ENCODE measurements around the gene ASB1.

Gene ASB1

GRCh38 chr2:238469155-238469554, 42.4 kb downstream of the ASB1 start:
- no peaks in the 10 kb centered on the region; the same call in none of the 2 replicates for H3K9me3 ChIP-seq (ENCODE audit: control insufficient read depth, insufficient read depth, low read depth, low read length)
- no peak overlapping the region for H3K27ac ChIP-seq (ENCODE audit: extremely low read depth, low read depth, low read length)
- TF ChIP-seq ZNF2 (tag by site-specific recombination; IDR thresholded peaks at IDR 0.05) (no peak), ZNF76 (tag by site-specific recombination; IDR thresholded peaks at IDR 0.05; ENCODE audit: borderline replicate concordance, low read depth) (no peak), SETDB1 (IDR thresholded peaks at IDR 0.05; ENCODE audit: insufficient read length, low read length) (peak; percentile 63), ZNF19 (tag by site-specific recombination; IDR thresholded peaks at IDR 0.05; ENCODE audit: low read depth) (no peak)
- H3K4me1 ChIP-seq (ENCODE audit: control insufficient read depth, insufficient read depth, low read length) = no peaks in the 10 kb centered on the region
- H3K4me3 ChIP-seq (ENCODE audit: low read depth, low read length) = no peak overlapping the region
- CTCF ChIA-PET = no interaction called here
- POLR2A ChIA-PET = no interaction called here
- H3K36me3 ChIP-seq (ENCODE audit: control insufficient read depth in 2 of 2, insufficient read depth in 1 of 2, low read length in 2 of 2) = no peaks in the 10 kb centered on the region

GRCh38 chr2:238473014-238473413, 46.3 kb downstream of the ASB1 start:
- CTCF ChIA-PET = interaction anchor here (0.6 kb wide), 2 partner anchors 8 to 115 kb away, joined by 3 read pairs; no protein-coding TSS in a partner anchor
- POLR2A ChIA-PET = interaction anchor here (0.7 kb wide), 1 partner anchor 1022 kb away, joined by 4 read pairs; no protein-coding TSS in a partner anchor
- H3K4me3 ChIP-seq (ENCODE audit: low read depth, low read length) = no peak overlapping the region
- no peaks in the 10 kb centered on the region for H3K4me1 ChIP-seq (ENCODE audit: control insufficient read depth, insufficient read depth, low read length)
- H3K36me3 ChIP-seq (ENCODE audit: control insufficient read depth in 2 of 2, insufficient read depth in 1 of 2, low read length in 2 of 2) = no peaks in the 10 kb centered on the region
- TF ChIP-seq ZNF248 (tag by site-specific recombination; IDR thresholded peaks at IDR 0.05) = no peak
- H3K27ac ChIP-seq (ENCODE audit: extremely low read depth, low read depth, low read length) = no peak overlapping the region
- H3K9me3 ChIP-seq (ENCODE audit: control insufficient read depth, insufficient read depth, low read depth, low read length) = no peaks in the 10 kb centered on the region; the same call in none of the 2 replicates

DNA sequence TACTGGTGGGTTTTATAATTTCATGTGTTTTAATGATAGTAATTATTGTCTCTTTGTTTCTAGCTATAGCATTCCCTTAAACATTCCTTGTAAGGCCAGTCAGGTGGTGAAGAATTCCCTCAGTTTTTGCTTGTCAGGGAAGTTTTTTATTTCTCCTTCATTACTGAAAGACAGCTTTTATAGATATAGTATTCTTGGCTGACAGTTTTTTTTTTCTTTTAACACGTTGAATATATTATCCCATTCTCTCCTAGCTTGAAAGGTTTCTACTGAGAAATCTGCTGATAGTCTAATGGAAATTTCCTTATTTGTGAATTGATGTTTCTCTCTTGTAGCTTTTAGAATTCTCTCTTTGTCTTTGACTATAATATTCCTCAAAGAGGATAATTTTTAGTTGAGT, 46.8 kb downstream of the ASB1 start:
- ChIA-PET POLR2A (no interaction called here), CTCF (interaction anchor here (0.6 kb wide), 2 partner anchors 8 to 115 kb away, joined by 3 read pairs; no protein-coding TSS in a partner anchor)
- no peaks in the 10 kb centered on the region; the same call in none of the 2 replicates for H3K9me3 ChIP-seq (ENCODE audit: control insufficient read depth, insufficient read depth, low read depth, low read length)
- no peak overlapping the region for H3K27ac ChIP-seq (ENCODE audit: extremely low read depth, low read depth, low read length)
- TF ChIP-seq ZNF600 (tag by site-specific recombination; IDR thresholded peaks at IDR 0.05) (no peak), SETDB1 (IDR thresholded peaks at IDR 0.05; ENCODE audit: insufficient read length, low read length) (peak; percentile 97)
- no peaks in the 10 kb centered on the region for H3K36me3 ChIP-seq (ENCODE audit: control insufficient read depth in 2 of 2, insufficient read depth in 1 of 2, low read length in 2 of 2)
- H3K4me3 ChIP-seq (ENCODE audit: low read depth, low read length) = no peak overlapping the region
- H3K4me1 ChIP-seq (ENCODE audit: control insufficient read depth, insufficient read depth, low read length) = no peaks in the 10 kb centered on the region

DNA sequence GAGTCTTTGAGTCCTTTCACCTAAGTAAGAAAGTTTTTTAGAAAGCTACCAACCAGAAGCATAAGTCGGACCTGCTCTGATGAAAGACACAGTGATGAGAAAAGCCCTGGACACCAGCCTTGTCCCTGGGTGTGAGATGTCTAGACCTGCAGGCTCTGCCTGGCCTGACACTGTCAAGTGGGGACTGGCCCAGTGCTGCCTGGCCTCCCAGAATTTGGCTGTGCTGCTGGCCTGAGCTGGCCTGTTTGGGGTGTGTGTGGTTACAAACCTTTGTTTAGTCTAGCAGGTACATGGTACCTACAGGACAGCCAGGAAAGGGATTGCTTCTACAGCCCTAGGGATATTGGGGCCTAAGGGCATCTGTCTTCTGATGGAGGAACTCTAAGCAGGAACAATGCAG, 48.3 kb downstream of the ASB1 start:
- TF ChIP-seq ZNF239 (tag by site-specific recombination; IDR thresholded peaks at IDR 0.05) (no peak), ZNF707 (tag by site-specific recombination; IDR thresholded peaks at IDR 0.05) (no peak), GLIS1 (tag by site-specific recombination; IDR thresholded peaks at IDR 0.05) (no peak)
- TF ChIP-seq, protein P1, sequence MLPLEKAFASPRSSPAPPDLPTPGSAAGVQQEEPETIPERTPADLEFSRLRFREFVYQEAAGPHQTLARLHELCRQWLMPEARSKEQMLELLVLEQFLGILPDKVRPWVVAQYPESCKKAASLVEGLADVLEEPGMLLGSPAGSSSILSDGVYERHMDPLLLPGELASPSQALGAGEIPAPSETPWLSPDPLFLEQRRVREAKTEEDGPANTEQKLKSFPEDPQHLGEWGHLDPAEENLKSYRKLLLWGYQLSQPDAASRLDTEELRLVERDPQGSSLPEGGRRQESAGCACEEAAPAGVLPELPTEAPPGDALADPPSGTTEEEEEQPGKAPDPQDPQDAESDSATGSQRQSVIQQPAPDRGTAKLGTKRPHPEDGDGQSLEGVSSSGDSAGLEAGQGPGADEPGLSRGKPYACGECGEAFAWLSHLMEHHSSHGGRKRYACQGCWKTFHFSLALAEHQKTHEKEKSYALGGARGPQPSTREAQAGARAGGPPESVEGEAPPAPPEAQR (tag by site-specific recombination; IDR thresholded peaks at IDR 0.05) = no peak
- ChIA-PET CTCF (interaction anchor here (0.7 kb wide), 1 partner anchor 841 kb away, joined by 3 read pairs; no protein-coding TSS in a partner anchor), POLR2A (no interaction called here)
- H3K36me3 ChIP-seq (ENCODE audit: control insufficient read depth in 2 of 2, insufficient read depth in 1 of 2, low read length in 2 of 2) = no peaks in the 10 kb centered on the region
- H3K4me3 ChIP-seq (ENCODE audit: low read depth, low read length) = no peak overlapping the region
- no peaks in the 10 kb centered on the region for H3K4me1 ChIP-seq (ENCODE audit: control insufficient read depth, insufficient read depth, low read length)
- H3K27ac ChIP-seq (ENCODE audit: extremely low read depth, low read depth, low read length) = no peak overlapping the region
- H3K9me3 ChIP-seq (ENCODE audit: control insufficient read depth, insufficient read depth, low read depth, low read length) = no peaks in the 10 kb centered on the region; the same call in none of the 2 replicates

DNA sequence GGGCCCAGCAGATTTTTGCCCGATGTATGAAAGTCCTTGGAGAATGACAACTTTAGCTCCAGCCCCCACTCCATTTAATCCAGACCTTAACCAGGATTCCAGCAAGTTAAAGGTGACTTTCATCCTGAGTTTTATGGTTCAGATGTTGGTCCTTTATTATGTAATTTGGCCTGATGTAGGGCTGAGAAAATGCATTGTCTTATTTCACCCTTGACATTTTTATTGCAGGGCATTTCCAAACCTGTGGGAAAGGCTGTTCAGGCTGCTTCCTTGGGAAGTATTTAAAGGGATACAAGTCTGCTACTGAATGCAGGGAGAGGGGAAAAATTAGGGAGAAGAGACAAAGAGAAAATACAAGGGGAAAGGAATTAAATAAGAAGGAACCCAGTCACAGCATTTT, 48.8 kb downstream of the ASB1 start:
- POLR2A ChIA-PET = no interaction called here
- Histone ChIP-seq H3K27ac (ENCODE audit: extremely low read depth, low read depth, low read length) (no peak overlapping the region), H3K36me3 (ENCODE audit: control insufficient read depth in 2 of 2, insufficient read depth in 1 of 2, low read length in 2 of 2) (no peaks in the 10 kb centered on the region), H3K4me3 (ENCODE audit: low read depth, low read length) (no peak overlapping the region), H3K4me1 (ENCODE audit: control insufficient read depth, insufficient read depth, low read length) (no peaks in the 10 kb centered on the region), H3K9me3 (ENCODE audit: control insufficient read depth, insufficient read depth, low read depth, low read length) (no peaks in the 10 kb centered on the region; the same call in none of the 2 replicates)
- CTCF ChIA-PET = no interaction called here
- no peak for TF ChIP-seq WT1 (tag by site-specific recombination; IDR thresholded peaks at IDR 0.05)
- TF ChIP-seq ZNF350 (tag by site-specific recombination; IDR thresholded peaks at IDR 0.05) = no peak
- no peak for TF ChIP-seq ZNF335 (tag by site-specific recombination; conservative IDR thresholded peaks at IDR 0.05)
- TF ChIP-seq, protein P2, sequence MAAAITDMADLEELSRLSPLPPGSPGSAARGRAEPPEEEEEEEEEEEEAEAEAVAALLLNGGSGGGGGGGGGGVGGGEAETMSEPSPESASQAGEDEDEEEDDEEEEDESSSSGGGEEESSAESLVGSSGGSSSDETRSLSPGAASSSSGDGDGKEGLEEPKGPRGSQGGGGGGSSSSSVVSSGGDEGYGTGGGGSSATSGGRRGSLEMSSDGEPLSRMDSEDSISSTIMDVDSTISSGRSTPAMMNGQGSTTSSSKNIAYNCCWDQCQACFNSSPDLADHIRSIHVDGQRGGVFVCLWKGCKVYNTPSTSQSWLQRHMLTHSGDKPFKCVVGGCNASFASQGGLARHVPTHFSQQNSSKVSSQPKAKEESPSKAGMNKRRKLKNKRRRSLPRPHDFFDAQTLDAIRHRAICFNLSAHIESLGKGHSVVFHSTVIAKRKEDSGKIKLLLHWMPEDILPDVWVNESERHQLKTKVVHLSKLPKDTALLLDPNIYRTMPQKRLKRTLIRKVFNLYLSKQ (tag by site-specific recombination; IDR thresholded peaks at IDR 0.05; ENCODE audit: borderline replicate concordance) = no peak
- no peak for TF ChIP-seq ZNF639 (tag by site-specific recombination; IDR thresholded peaks at IDR 0.05)
- no peak for TF ChIP-seq ZNF148 (tag by site-specific recombination; IDR thresholded peaks at IDR 0.05; ENCODE audit: borderline replicate concordance)
- no peak for TF ChIP-seq ZNF10 (tag by site-specific recombination; IDR thresholded peaks at IDR 0.05)
- TF ChIP-seq ZNF544 (tag by site-specific recombination; IDR thresholded peaks at IDR 0.05) = no peak
- no peak for TF ChIP-seq HOXC10 (CRISPR knock-in tag; IDR thresholded peaks at IDR 0.05)

Measured in HEK293 (cell line).